ENCODE results near the gene MT2A. TPM values are rescaled to one million over a fixed set of nuclear protein-coding genes. Genes with fewer than 3 reads are reported as not detected.

The MT2A gene
- total RNA-seq, 4 donors from 2014 or later, result 250 to 1,131 (median 795) TPM

- peaks cover 8 to 16% of the 10 kb centered on the region in 2 donors for H3K4me1 ChIP-seq
- in situ Hi-C loops (cut with MboI; ENCODE audit: low sequenced_read_pairs in 4 of 4), result no loop called here
Measured at GRCh38 chr16:56634715-56635440, 26.5 kb downstream of the MT2A start.

DNA sequence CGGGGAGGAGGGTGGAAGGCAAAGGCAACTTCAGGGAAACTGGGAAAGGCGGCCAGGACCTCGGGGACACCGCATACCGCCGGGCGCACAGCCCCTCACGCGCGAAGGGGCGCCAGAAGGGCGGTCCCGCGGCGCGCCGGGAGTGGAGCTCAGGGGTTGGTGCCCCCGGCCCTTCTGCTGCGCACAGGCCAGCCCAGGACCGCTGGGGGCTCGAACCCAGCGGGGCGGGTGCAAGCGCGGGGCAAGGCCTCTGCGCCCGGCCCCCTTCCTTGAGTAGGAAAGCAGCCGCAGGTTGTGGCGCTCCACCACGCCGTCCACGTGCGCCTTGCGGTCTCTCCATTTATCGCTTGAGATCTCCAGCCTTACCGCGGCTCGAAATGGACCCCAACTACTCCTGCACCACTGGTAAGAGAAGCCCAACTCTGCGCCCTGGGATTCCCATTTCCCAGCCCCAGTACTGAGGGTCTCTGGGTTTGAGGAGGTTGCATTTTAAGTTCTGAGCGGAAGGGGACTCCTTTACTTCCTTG, 27.1 kb downstream of the MT2A start:
- in situ Hi-C loops (cut with MboI; ENCODE audit: low sequenced_read_pairs in 4 of 4) (no loop called here), intact Hi-C loops (cut with DNase I; ENCODE audit: low total_unique reads) (no loop called here)
- ATAC-seq (no peak), DNase-seq (no peak)
- no peak for TF ChIP-seq CTCF (IDR thresholded peaks at IDR 0.05 in 4 of 5, conservative IDR thresholded peaks at IDR 0.05 in 1 of 5)
- TF ChIP-seq POLR2A (IDR thresholded peaks at IDR 0.05), result no peak
- Histone ChIP-seq H3K36me3 (no peaks in the 10 kb centered on the region), H3K4me1 (peaks cover 8 to 16% of the 10 kb centered on the region in 2 donors), H3K9me3 (no peaks in the 10 kb centered on the region), H3K27me3 (peaks cover 3 to 7% (median 6%) of the 10 kb centered on the region in 3 donors), H3K4me3 (peak overlapping the region in 1 of 4 donors; percentile 3), H3K27ac (no peak overlapping the region)

More at GRCh38 chr16:56634715-56635440, 26.5 kb downstream of the MT2A start:
- no peaks in the 10 kb centered on the region for H3K36me3 ChIP-seq
- no peak overlapping the region for H3K27ac ChIP-seq
- peak overlapping the region in 1 of 4 donors; percentile 3 for H3K4me3 ChIP-seq
- TF ChIP-seq CTCF (IDR thresholded peaks at IDR 0.05 in 4 of 5, conservative IDR thresholded peaks at IDR 0.05 in 1 of 5) (no peak), POLR2A (IDR thresholded peaks at IDR 0.05) (no peak)
- peaks cover 3 to 7% (median 6%) of the 10 kb centered on the region in 3 donors for H3K27me3 ChIP-seq
- DNase-seq, result no peak
- intact Hi-C loops (cut with DNase I; ENCODE audit: low total_unique reads), result no loop called here
- no peaks in the 10 kb centered on the region for H3K9me3 ChIP-seq
- ATAC-seq, result no peak

DNA sequence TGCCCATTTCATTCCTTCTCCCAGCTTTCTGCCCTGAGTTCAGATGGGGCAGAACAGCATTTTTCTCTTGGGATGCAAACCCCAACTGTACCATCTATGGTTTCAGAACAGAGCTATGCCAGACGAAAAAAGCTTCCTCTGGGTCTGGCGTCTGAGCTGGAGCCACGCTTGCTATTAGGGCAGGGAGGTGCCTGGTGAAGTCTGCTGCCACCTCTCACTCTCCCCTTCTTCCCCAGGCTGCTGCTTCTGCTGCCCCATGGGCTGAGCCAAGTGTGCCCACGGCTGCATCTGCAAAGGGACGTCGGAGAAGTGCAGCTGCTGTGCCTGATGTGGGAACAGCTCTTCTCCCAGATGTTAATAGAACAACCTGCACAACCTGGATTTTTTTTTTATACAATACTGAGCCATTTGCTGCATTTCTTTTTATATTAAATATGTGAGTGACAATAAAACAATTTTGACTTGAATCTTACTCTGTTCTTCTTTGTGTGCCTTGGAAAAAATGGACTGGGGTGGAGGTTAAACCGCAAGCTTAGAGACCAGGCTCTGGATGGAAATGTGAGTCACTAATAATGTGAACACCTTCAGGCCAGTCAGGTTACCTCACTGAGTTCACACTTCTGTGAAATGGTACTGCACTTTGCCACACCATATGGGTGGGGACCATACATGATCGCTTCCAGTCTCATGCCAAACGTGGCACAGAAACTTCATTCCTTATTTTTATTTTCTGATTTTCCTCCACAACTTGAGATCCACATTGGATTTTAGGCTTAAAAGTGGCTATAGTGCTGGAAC, 28.4 kb downstream of the MT2A start:
- intact Hi-C loops (cut with DNase I; ENCODE audit: low total_unique reads), result no loop called here
- no peak for ATAC-seq
- H3K4me3 ChIP-seq, result no peak overlapping the region
- H3K4me1 ChIP-seq, result peaks cover 5 to 12% of the 10 kb centered on the region in 2 donors
- peaks cover 3 to 7% (median 6%) of the 10 kb centered on the region in 3 donors for H3K27me3 ChIP-seq
- DNase-seq, result no peak
- H3K27ac ChIP-seq, result no peak overlapping the region
- no peaks in the 10 kb centered on the region for H3K9me3 ChIP-seq
- no peak for TF ChIP-seq POLR2A (IDR thresholded peaks at IDR 0.05)
- TF ChIP-seq CTCF (IDR thresholded peaks at IDR 0.05 in 4 of 5, conservative IDR thresholded peaks at IDR 0.05 in 1 of 5), result no peak
- H3K36me3 ChIP-seq, result no peaks in the 10 kb centered on the region
- in situ Hi-C loops (cut with MboI; ENCODE audit: low sequenced_read_pairs in 4 of 4), result no loop called here

DNA sequence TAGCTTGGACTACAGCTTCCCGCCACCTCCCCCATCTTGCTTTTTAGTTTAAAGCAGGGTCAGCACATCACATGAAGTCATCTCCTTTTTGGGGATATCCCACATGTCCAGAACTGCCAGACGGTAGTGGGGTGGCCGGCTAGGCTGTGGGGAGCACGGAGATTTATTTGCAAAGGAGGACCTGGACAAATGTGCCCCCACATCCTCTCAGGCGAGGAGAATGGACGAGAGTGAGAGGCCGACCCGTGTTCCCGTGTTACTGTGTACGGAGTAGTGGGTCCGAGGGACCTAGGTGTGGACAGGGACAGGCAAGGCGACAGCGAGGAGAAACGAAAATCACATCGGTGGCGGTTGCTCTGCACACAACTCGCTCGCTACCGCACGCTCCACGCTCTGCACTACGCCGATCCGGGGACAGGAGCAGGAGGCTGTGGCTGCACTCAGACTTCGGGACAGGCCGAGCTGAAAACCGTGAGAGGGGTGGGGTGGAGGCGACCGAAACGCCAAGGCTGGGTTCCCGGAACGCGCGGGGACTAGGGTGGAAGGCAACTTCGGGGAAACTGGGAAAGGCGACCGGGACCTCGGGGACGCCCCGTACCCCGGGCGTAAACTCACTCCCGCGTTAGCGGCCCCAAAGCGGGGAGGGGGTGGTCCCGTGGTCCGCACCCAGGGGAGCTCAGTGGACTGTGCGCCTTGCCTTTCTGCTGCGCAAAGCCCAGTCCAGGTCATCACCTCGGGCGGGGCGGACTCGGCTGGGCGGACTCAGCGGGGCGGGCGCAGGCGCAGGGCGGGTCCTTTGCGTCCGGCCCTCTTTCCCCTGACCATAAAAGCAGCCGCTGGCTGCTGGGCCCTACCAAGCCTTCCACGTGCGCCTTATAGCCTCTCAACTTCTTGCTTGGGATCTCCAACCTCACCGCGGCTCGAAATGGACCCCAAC, 29.7 kb downstream of the MT2A start, which contains the start of gene MT1A:
MT1A (plus strand) TSS at position 853 of the 937 bp plus-strand sequence; CDS start at position 926, 73 bp downstream.
- in situ Hi-C loops (cut with MboI; ENCODE audit: low sequenced_read_pairs in 4 of 4), result no loop called here
- peaks cover 3 to 7% (median 6%) of the 10 kb centered on the region in 3 donors for H3K27me3 ChIP-seq

More for the DNA sequence above, 29.7 kb downstream of the MT2A start, which contains the start of gene MT1A:
- DNase-seq, result peak; percentile 63 to 68
- no peaks in the 10 kb centered on the region for H3K9me3 ChIP-seq
- no peak for TF ChIP-seq CTCF (IDR thresholded peaks at IDR 0.05 in 4 of 5, conservative IDR thresholded peaks at IDR 0.05 in 1 of 5)
- TF ChIP-seq POLR2A (IDR thresholded peaks at IDR 0.05), result peak; percentile 66 to 76
- H3K4me3 ChIP-seq, result peak within 1 kb of the TSS; percentile 50 to 76 (median 62)
- peak within 1 kb of the TSS; percentile 57 to 77 (median 74) for H3K27ac ChIP-seq
- intact Hi-C loops (cut with DNase I; ENCODE audit: low total_unique reads), result no loop called here
- H3K4me1 ChIP-seq, result peaks cover 5 to 10% of the 10 kb centered on the region in 2 donors
- ATAC-seq, result peak; percentile 75
- H3K36me3 ChIP-seq, result no peaks in the 10 kb centered on the region

Measured in gastrocnemius medialis (tissue), 4 donors.